ENCODE results near the gene PIP4P1.

GRCh38 chr14:20421267-20421666, 40.0 kb downstream of the PIP4P1 start:
- no peak for TF ChIP-seq CTCF (IDR thresholded peaks at IDR 0.05)
- TF ChIP-seq POLR2A (IDR thresholded peaks at IDR 0.05): no peak
- no peak for TF ChIP-seq POLR2AphosphoS5 (IDR thresholded peaks at IDR 0.05)
- TF ChIP-seq EP300 (IDR thresholded peaks at IDR 0.05): no peak

Data from stomach (tissue), 4 donors.